B cell (primary cell): ENCODE results near the gene VRTN. TPM values are rescaled to one million over a fixed set of nuclear protein-coding genes. Genes with fewer than 3 reads are reported as not detected.

Experiments
- ATAC-seq: fragments of 200-7000 bp; cut with Tn5 transposase; one replicate; pipeline ENCODE4 v1.10.0; 2021; ENCODE audit warnings: low read depth, mild to moderate bottlenecking, moderate number of reproducible peaks, moderate library complexity
- CTCF ChIA-PET: fragments of 350-600 bp; sonication (Branson Sonifier 250); formaldehyde crosslinking; loops from one replicate; lab custom pipeline; 2021; ENCODE audit warnings: antibody characterized with exemption, inconsistent platforms; lab: Charles Lee
- POLR2A ChIA-PET: fragments of 350-600 bp; sonication (Branson Sonifier 250); formaldehyde crosslinking; loops from one replicate; lab custom pipeline; 2021; ENCODE audit warnings: antibody characterized with exemption; lab: Charles Lee
- DNase-seq: peaks from one replicate; pipeline ENCODE4 v3.0.0; 2013
- H2AFZ ChIP-seq: 2 replicates; pipeline ENCODE4 v1.6.1; 2012; ENCODE audit warnings: mild to moderate bottlenecking, low read depth, low read length; ENCODE audit not compliant: insufficient read depth, poor library complexity, severe bottlenecking
- H3K27ac ChIP-seq, 2 donors: 1 replicate in 1 of 2; 2 replicates in 1 of 2; pipeline ENCODE4 v1.5.1; 2012 to 2013; ENCODE audit warnings: low read length in 2 of 2, mild to moderate bottlenecking in 2 of 2, moderate library complexity in 1 of 2
- H3K27me3 ChIP-seq, 4 experiments: fragments of 200-600 bp in 1 of 4; sonication (generic) in 1 of 4; replicated peaks in 1 of 4; 1 replicate in 2 of 4; 2 replicates in 2 of 4; pipeline versions ENCODE4 v1.6.1 to v1.7.0; 2013 to 2016; ENCODE audit warnings: low read length in 3 of 4, mild to moderate bottlenecking in 2 of 4, mixed read lengths in 1 of 4, moderate library complexity in 1 of 4; ENCODE audit not compliant: insufficient read depth in 4 of 4, control insufficient read depth in 3 of 4; ENCODE audit errors: control extremely low read depth in 1 of 4
- H3K36me3 ChIP-seq, 2 experiments: replicated peaks in 1 of 2; 1 replicate in 1 of 2; 2 replicates in 1 of 2; pipeline versions ENCODE4 v1.6.1 to v1.7.1; 2013; ENCODE audit warnings: low read length in 1 of 2; ENCODE audit not compliant: insufficient read depth in 2 of 2, control insufficient read depth in 1 of 2; ENCODE audit errors: control extremely low read depth in 1 of 2, extremely low read depth in 1 of 2
- H3K4me1 ChIP-seq, 2 donors: fragments of 200-600 bp in 1 of 2; sonication (generic) in 1 of 2; 1 replicate in 1 of 2; 2 replicates in 1 of 2; pipeline versions ENCODE4 v1.5.1 to v1.6.1; 2013 to 2017; ENCODE audit warnings: low read length in 2 of 2; ENCODE audit not compliant: control insufficient read depth in 2 of 2, insufficient read depth in 2 of 2
- H3K4me2 ChIP-seq: replicated peaks from 2 replicates; pipeline ENCODE3; 2012; ENCODE audit warnings: mild to moderate bottlenecking, low read depth, low read length; ENCODE audit not compliant: poor library complexity, severe bottlenecking
- H3K4me3 ChIP-seq, 5 experiments: fragments of 200-600 bp in 1 of 5; sonication (generic) in 1 of 5; 1 replicate in 3 of 5; 2 replicates in 2 of 5; pipeline versions ENCODE4 v1.5.1 to v1.7.0; 2011 to 2016; ENCODE audit warnings: low read length in 4 of 5, mild to moderate bottlenecking in 4 of 5, low read depth in 2 of 5, control low read depth in 1 of 5, moderate library complexity in 1 of 5; ENCODE audit not compliant: insufficient read depth in 1 of 5; ENCODE audit errors: control extremely low read depth in 1 of 5, extremely low read depth in 1 of 5
- H3K79me2 ChIP-seq: fragments of 200-600 bp; sonication (generic); one replicate; pipeline ENCODE4 v1.6.0; 2016; ENCODE audit warnings: low read length; ENCODE audit not compliant: control insufficient read depth, insufficient read depth
- H3K9ac ChIP-seq: fragments of 200-600 bp; sonication (generic); 2 replicates; pipeline ENCODE4 v1.6.1; 2017; ENCODE audit warnings: mild to moderate bottlenecking, low read length, moderate library complexity
- H3K9me3 ChIP-seq, 3 donors: one replicate each; pipeline versions ENCODE4 v1.6.1 to v1.7.1; 2013; ENCODE audit warnings: low read length in 2 of 3; ENCODE audit not compliant: control insufficient read depth in 2 of 3, insufficient read depth in 1 of 3; ENCODE audit errors: control extremely low read depth in 1 of 3
- H4K20me1 ChIP-seq: 2 replicates; pipeline ENCODE4 v1.6.0; 2012; ENCODE audit warnings: mild to moderate bottlenecking, low read length; ENCODE audit not compliant: insufficient read depth, control insufficient read depth, poor library complexity, severe bottlenecking
- H3K27ac Mint-ChIP-seq: one replicate; pipeline ENCODE4 v1.8.0; 2021; ENCODE audit warnings: mixed read lengths
- H3K27me3 Mint-ChIP-seq: one replicate; pipeline ENCODE4 v1.8.0; 2021; ENCODE audit warnings: mixed read lengths
- H3K4me1 Mint-ChIP-seq: one replicate; pipeline ENCODE4 v1.8.0; 2021; ENCODE audit warnings: mixed read lengths
- H3K4me3 Mint-ChIP-seq: one replicate; pipeline ENCODE4 v1.8.0; 2021; ENCODE audit warnings: mixed read lengths
- H3K9me3 Mint-ChIP-seq: one replicate; pipeline ENCODE4 v1.8.0; 2022; ENCODE audit warnings: mixed read lengths; ENCODE audit not compliant: insufficient read depth
- CTCF ChIP-seq: fragments of 200-600 bp; IDR thresholded peaks from one replicate; pipeline ENCODE4 v1.8.0; 2022; ENCODE audit warnings: antibody characterized with exemption, mild to moderate bottlenecking
- EZH2 ChIP-seq: IDR thresholded peaks from 2 replicates; pipeline ENCODE4 v1.6.1; 2012; ENCODE audit warnings: borderline replicate concordance, low read depth, mild to moderate bottlenecking, moderate library complexity, low read length; ENCODE audit not compliant: insufficient read depth, poor library complexity, severe bottlenecking
- WGBS: methylation state at CpG from one replicate; pipeline ENCODE4 v1.1.5; 2013; ENCODE audit warnings: missing lambda C conversion rate; ENCODE audit not compliant: insufficient coverage; 5-methylcytosine and 5-hydroxymethylcytosine counted together
- intact Hi-C: fragments of 100-400 bp; cut with micrococcal nuclease; formaldehyde crosslinking; loops from one replicate; pipeline ENCODE4 v1.10.0; 2022
- polyA plus RNA-seq: library from polyadenylated mRNA; depleted of rRNA; stranded (reverse); fragments of >200 nt; gene quantifications from 2 replicates; pipeline ENCODE4 v1.2.3, GENCODE V29; 2012
- total RNA-seq, 2 donors: library from RNA; stranded (reverse); fragments of 120-200 nt in 1 of 2; gene quantifications; 1 replicate in 1 of 2; 2 replicates in 1 of 2; pipeline versions ENCODE4 v1.2.3 to v1.2.4, GENCODE V29; 2013 to 2022

Gene VRTN
- total and polyA plus RNA-seq, 2 donors (not counting 1 experiment from before 2014, with no cell fraction given): not detected

DNA sequence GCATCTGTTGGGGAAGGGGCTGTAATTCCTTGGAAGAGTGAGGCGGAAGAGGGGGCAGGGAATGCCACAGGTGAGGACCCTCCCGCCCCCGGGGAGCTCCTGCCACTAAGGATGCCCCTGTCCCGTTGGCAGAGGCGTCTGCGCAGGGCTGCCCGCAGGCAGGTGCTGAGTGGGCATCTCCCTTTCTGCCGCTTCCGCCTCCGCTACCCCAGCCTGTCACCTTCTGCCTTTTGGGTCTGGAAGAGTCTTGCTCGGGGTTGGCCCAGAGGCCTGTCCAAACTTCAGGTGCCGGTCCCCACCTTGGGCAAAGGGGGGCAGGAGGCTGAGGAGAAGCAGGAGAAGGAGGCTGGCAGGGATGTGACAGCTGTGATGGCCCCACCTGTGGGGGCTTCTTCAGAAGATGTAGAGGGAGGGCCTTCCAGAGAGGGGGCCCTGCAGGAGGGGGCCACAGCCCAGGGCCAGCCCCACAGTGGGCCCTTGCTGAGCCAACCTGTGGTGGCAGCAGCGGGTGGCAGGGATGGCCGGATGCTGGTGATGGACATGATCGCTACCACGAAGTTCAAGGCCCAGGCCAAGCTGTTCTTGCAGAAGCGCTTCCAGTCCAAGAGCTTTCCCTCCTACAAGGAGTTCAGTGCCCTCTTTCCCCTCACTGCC lies 10.0 kb downstream of the VRTN start:
- Histone ChIP-seq H3K4me3 (no peak overlapping the region), H3K79me2 (no peaks in the 10 kb centered on the region), H3K36me3 (no peaks in the 10 kb centered on the region), H3K27me3 (no peaks in the 10 kb centered on the region), H3K4me1 (peaks cover 4 to 5% of the 10 kb centered on the region in 2 donors), H2AFZ (no peak overlapping the region), H3K9ac (no peak overlapping the region), H4K20me1 (no peaks in the 10 kb centered on the region), H3K27ac (no peak overlapping the region), H3K9me3 (no peaks in the 10 kb centered on the region), H3K4me2 (no peak overlapping the region)
- 91% methylated on average over 16 of the region's 17 CpGs for WGBS
- Mint-ChIP-seq H3K4me3 (no peak overlapping the region), H3K4me1 (no peaks in the 10 kb centered on the region), H3K27ac (no peak overlapping the region), H3K27me3 (peaks cover 3% of the 10 kb centered on the region), H3K9me3 (no peaks in the 10 kb centered on the region)
- ChIA-PET CTCF (interaction anchor here (0.7 to 4.9 kb wide), 5 partner anchors 102 to 135 kb away, joined by 3 to 43 read pairs (median 4); partner anchors contain the start of genes ISCA2 and NPC2), POLR2A (no interaction called here)
- ATAC-seq (no peak), DNase-seq (no peak)
- no peak for TF ChIP-seq CTCF
- TF ChIP-seq EZH2: no peak
- intact Hi-C loops: no loop called here

DNA sequence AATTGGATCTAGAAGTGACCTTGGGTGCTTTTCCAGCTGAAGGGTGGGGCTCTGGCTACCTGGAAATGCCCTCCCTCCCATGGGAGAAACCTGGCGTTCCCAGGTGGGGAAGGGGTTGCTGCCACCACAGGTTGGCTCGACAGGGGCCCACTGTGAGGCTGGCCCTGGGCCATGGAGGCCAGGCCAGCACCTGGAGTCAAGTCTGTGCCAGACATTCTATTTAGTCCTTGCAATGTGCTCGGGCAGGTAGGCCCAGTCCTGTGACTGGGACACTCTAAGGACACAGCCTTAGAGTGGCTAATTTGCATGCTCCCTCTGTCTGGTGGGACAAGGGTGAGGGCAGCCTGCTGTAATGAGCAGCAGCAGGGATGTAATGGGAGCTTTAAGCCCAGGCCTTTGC lies 11.9 kb downstream of the VRTN start:
- H4K20me1 ChIP-seq: no peaks in the 10 kb centered on the region
- no peak for ATAC-seq
- peaks cover 6% of the 10 kb centered on the region for H3K27me3 Mint-ChIP-seq
- no peaks in the 10 kb centered on the region for H3K9me3 Mint-ChIP-seq
- CTCF ChIA-PET: interaction anchor here (0.9 to 4.9 kb wide), 5 partner anchors 43 to 131 kb away, joined by 3 to 43 read pairs (median 3); no protein-coding TSS in a partner anchor
- H3K27ac Mint-ChIP-seq: no peak overlapping the region
- 67% methylated on average over 3 of the region's 3 CpGs for WGBS
- TF ChIP-seq EZH2: no peak
- TF ChIP-seq CTCF: no peak
- H3K9ac ChIP-seq: no peak overlapping the region
- no peaks in the 10 kb centered on the region for H3K79me2 ChIP-seq
- H3K4me1 ChIP-seq: peaks cover 4 to 5% of the 10 kb centered on the region in 2 donors
- no peaks in the 10 kb centered on the region for H3K4me1 Mint-ChIP-seq
- H2AFZ ChIP-seq: no peak overlapping the region
- H3K4me3 Mint-ChIP-seq: no peak overlapping the region
- H3K4me3 ChIP-seq: no peak overlapping the region
- H3K27me3 ChIP-seq: peaks cover 0 to 3% (median 0%) of the 10 kb centered on the region in 4 experiments
- intact Hi-C loops: no loop called here
- H3K9me3 ChIP-seq: no peaks in the 10 kb centered on the region
- no peak overlapping the region for H3K27ac ChIP-seq
- no peak overlapping the region for H3K4me2 ChIP-seq
- DNase-seq: no peak
- no peaks in the 10 kb centered on the region for H3K36me3 ChIP-seq
- POLR2A ChIA-PET: no interaction called here
